ENCODE data around the gene ZNF260. TPM values are rescaled to one million over a fixed set of nuclear protein-coding genes. Genes with fewer than 3 reads are reported as not detected.
A peak's percentile ranks its signal among the peaks of the same experiment; 100 is the strongest.

Gene ZNF260
- total and polyA plus RNA-seq, 2 of the 13 experiments (the other 11 are each of a cell fraction or from before 2014, with no cell fraction given): 2.8 to 10.5 TPM

GRCh38 chr19:36573020-36573894, 45.2 kb upstream of the ZNF260 start, which contains the start of gene ZNF529 (continued):
- TF ChIP-seq U2AF1 (optimal IDR thresholded peaks at IDR 0.05; ENCODE audit: low read depth, low read length) (peak; percentile 38), ARNT (IDR thresholded peaks at IDR 0.05) (no peak), PHB2 (IDR thresholded peaks at IDR 0.05; ENCODE audit: partially characterized antibody) (no peak), TEAD3 (CRISPR knock-in tag; optimal IDR thresholded peaks at IDR 0.05; ENCODE audit: borderline replicate concordance) (peak; percentile 28), ATF7 (IDR thresholded peaks at IDR 0.05) (peak; percentile 64), ATF7 (CRISPR knock-in tag; IDR thresholded peaks at IDR 0.05) (no peak), ZNF441 (CRISPR knock-in tag; IDR thresholded peaks at IDR 0.05; ENCODE audit: borderline replicate concordance) (peak; percentile 69; the same call in 1 of the 2 replicates), GPBP1L1 (CRISPR knock-in tag; IDR thresholded peaks at IDR 0.05) (no peak), XBP1 (CRISPR knock-in tag; IDR thresholded peaks at IDR 0.05) (no peak), ZNF570 (CRISPR knock-in tag; IDR thresholded peaks at IDR 0.05; ENCODE audit: borderline replicate concordance) (no peak), MXD3 (CRISPR knock-in tag; IDR thresholded peaks at IDR 0.05) (peak; percentile 91), ZNF143 (CRISPR knock-in tag; IDR thresholded peaks at IDR 0.05) (peak; percentile 99), PHF21A (CRISPR knock-in tag; IDR thresholded peaks at IDR 0.05) (peak; percentile 85), ZNF564 (CRISPR knock-in tag; IDR thresholded peaks at IDR 0.05) (peak; percentile 98), DPF2 (CRISPR knock-in tag; IDR thresholded peaks at IDR 0.05; ENCODE audit: borderline replicate concordance, low read depth) (no peak), ZNF605 (CRISPR knock-in tag; IDR thresholded peaks at IDR 0.05) (peak; percentile 89), ZSCAN9 (CRISPR knock-in tag; IDR thresholded peaks at IDR 0.05; ENCODE audit: borderline replicate concordance) (peak; percentile 46; the same call in 1 of the 2 replicates), TCF7L2 (IDR thresholded peaks at IDR 0.05; ENCODE audit: low read depth, low read length) (no peak), ZNF335 (CRISPR knock-in tag; IDR thresholded peaks at IDR 0.05) (peak; percentile 95), PBX3 (CRISPR knock-in tag; IDR thresholded peaks at IDR 0.05; ENCODE audit: borderline replicate concordance) (no peak), SIN3B (IDR thresholded peaks at IDR 0.05; ENCODE audit: low read length) (peak; percentile 52; the same call in 1 of the 2 replicates), ZNF546 (CRISPR knock-in tag; conservative IDR thresholded peaks at IDR 0.05) (peak; percentile 46; the same call in 1 of the 2 replicates), PRDM4 (CRISPR knock-in tag; IDR thresholded peaks at IDR 0.05; ENCODE audit: borderline replicate concordance) (no peak), ZNF263 (CRISPR knock-in tag; IDR thresholded peaks at IDR 0.05) (peak; percentile 34), RBM39 (IDR thresholded peaks at IDR 0.05; ENCODE audit: low read depth, low read length, poor library complexity, severe bottlenecking) (peak; percentile 88)

Measured in HepG2 (cell line).